Karpas-422 (cell line): ENCODE results near the gene SSTR5. TPM values are rescaled to one million over a fixed set of nuclear protein-coding genes. Genes with fewer than 3 reads are reported as not detected.

ENCODE experiments used
- DNase-seq: peaks from one replicate; pipeline ENCODE4 v3.0.0-alpha.2; 2015
- H2AFZ ChIP-seq: fragments of 200-600 bp; sonication (generic); 2 replicates; pipeline ENCODE4 v1.6.1; 2014; ENCODE audit warnings: antibody characterized with exemption, low read length, mixed read lengths
- H3K27ac ChIP-seq: fragments of 200-600 bp; sonication (generic); 2 replicates; pipeline ENCODE4 v1.5.1; 2014; ENCODE audit warnings: mild to moderate bottlenecking, low read length, moderate library complexity
- H3K27me3 ChIP-seq: fragments of 200-600 bp; sonication (generic); 2 replicates; pipeline ENCODE4 v1.6.1; 2014; ENCODE audit warnings: low read length, mixed read lengths
- H3K36me3 ChIP-seq: fragments of 200-600 bp; sonication (generic); 2 replicates; pipeline ENCODE4 v1.6.1; 2014; ENCODE audit warnings: low read length, mixed read lengths; ENCODE audit not compliant: insufficient read depth
- H3K4me1 ChIP-seq: fragments of 200-600 bp; sonication (generic); 2 replicates; pipeline ENCODE4 v1.6.1; 2014; ENCODE audit warnings: mild to moderate bottlenecking, low read length, mixed read lengths
- H3K4me2 ChIP-seq: fragments of 200-600 bp; sonication (generic); 2 replicates; pipeline ENCODE4 v1.6.1; 2014; ENCODE audit warnings: low read length, low read depth, mild to moderate bottlenecking; ENCODE audit not compliant: poor library complexity, severe bottlenecking
- H3K4me3 ChIP-seq: fragments of 200-600 bp; sonication (generic); 2 replicates; pipeline ENCODE4 v1.5.1; 2014; ENCODE audit warnings: mild to moderate bottlenecking, antibody characterized with exemption, low read length, mixed read lengths
- H3K79me2 ChIP-seq: fragments of 200-600 bp; sonication (generic); 2 replicates; pipeline ENCODE4 v1.6.1; 2014; ENCODE audit warnings: mild to moderate bottlenecking, low read length, mixed read lengths
- H3K9ac ChIP-seq: fragments of 200-600 bp; sonication (generic); 2 replicates; pipeline ENCODE4 v1.6.0; 2014; ENCODE audit warnings: low read length
- H3K9me2 ChIP-seq: fragments of 200-600 bp; sonication (generic), shearing (Covaris generic); replicated peaks from 2 replicates; pipeline ENCODE4 v1.6.0; 2014; ENCODE audit warnings: mild to moderate bottlenecking, low read length, moderate library complexity; ENCODE audit not compliant: insufficient read depth
- H3K9me3 ChIP-seq: fragments of 300-700, 200-600 bp; sonication (generic); 2 replicates; pipeline ENCODE4 v1.6.1; 2014; ENCODE audit warnings: low read length, mixed read lengths
- H4K20me1 ChIP-seq: fragments of 200-600 bp; sonication (generic); 2 replicates; pipeline ENCODE4 v1.6.1; 2014; ENCODE audit warnings: mild to moderate bottlenecking, antibody characterized with exemption, low read length, low read depth; ENCODE audit not compliant: insufficient read depth
- total RNA-seq: library from RNA; depleted of rRNA; stranded (reverse); fragments of >200 nt; shearing (Covaris generic); gene quantifications from 2 replicates; pipeline ENCODE4 v1.2.3, GENCODE V29; 2014; ENCODE audit warnings: low replicate concordance

SSTR5 gene
- total RNA-seq, 1 experiment from 2014 or later = not detected

DNA sequence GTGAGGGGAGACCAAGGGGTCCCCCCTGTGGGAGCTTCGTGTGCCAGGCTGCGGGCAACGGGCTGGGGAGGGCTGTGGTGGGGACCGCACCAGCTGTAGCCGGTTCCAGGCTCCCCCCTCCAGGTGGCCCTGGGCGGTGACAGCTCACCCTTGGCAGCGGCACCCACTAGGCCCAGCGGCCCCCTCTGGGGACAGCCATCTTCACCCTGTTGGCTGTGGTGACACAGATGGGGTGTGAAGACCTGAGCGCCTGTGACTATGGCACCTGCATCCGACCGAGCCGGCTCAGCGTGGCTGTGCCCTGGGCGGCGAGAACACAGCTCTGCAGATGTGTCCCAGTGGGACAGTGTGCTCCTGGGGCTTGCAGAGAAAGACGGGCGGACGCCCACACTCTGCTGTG lies 24.6 kb downstream of the SSTR5 start:
- Histone ChIP-seq H3K79me2 (no peaks in the 10 kb centered on the region), H4K20me1 (peaks cover 8% of the 10 kb centered on the region; the same call in 1 of the 2 replicates), H3K9me3 (no peaks in the 10 kb centered on the region), H3K4me1 (peaks cover 3% of the 10 kb centered on the region; the same call in 1 of the 2 replicates), H3K27ac (no peak overlapping the region), H3K27me3 (no peaks in the 10 kb centered on the region), H3K4me3 (no peak overlapping the region), H3K36me3 (no peaks in the 10 kb centered on the region), H3K9ac (no peak overlapping the region), H2AFZ (no peak overlapping the region), H3K4me2 (no peak overlapping the region), H3K9me2 (no peaks in the 10 kb centered on the region)
- peak; percentile 78 for DNase-seq

DNA sequence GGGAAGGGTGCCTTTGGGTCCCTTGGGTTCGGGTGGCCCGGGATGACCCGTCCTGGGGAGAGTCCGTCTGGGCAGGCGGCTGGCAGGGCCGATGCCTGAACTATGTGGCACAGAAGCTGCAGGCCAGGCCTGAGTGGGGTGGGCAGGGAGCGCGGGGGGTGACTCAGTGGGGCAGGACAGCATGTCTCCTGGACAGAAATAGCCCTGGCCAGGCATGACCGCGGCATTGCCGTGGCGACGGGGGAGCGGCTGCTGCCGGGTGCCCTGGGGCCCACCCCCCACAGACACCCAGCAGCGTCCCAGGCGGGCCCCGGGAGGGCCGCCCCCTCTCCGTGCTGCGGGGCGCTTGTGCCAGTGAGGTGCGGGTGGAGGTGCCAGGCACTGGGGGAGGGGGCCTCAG lies 25.3 kb downstream of the SSTR5 start:
- Histone ChIP-seq H3K36me3 (no peaks in the 10 kb centered on the region), H3K27ac (no peak overlapping the region), H3K4me2 (no peak overlapping the region), H4K20me1 (peaks cover 8% of the 10 kb centered on the region; the same call in 1 of the 2 replicates), H3K9me3 (no peaks in the 10 kb centered on the region), H3K27me3 (no peaks in the 10 kb centered on the region), H3K79me2 (no peaks in the 10 kb centered on the region), H3K9ac (no peak overlapping the region), H3K4me3 (no peak overlapping the region), H2AFZ (no peak overlapping the region), H3K9me2 (no peaks in the 10 kb centered on the region), H3K4me1 (peaks cover 3% of the 10 kb centered on the region; the same call in 1 of the 2 replicates)
- DNase-seq = no peak

DNA sequence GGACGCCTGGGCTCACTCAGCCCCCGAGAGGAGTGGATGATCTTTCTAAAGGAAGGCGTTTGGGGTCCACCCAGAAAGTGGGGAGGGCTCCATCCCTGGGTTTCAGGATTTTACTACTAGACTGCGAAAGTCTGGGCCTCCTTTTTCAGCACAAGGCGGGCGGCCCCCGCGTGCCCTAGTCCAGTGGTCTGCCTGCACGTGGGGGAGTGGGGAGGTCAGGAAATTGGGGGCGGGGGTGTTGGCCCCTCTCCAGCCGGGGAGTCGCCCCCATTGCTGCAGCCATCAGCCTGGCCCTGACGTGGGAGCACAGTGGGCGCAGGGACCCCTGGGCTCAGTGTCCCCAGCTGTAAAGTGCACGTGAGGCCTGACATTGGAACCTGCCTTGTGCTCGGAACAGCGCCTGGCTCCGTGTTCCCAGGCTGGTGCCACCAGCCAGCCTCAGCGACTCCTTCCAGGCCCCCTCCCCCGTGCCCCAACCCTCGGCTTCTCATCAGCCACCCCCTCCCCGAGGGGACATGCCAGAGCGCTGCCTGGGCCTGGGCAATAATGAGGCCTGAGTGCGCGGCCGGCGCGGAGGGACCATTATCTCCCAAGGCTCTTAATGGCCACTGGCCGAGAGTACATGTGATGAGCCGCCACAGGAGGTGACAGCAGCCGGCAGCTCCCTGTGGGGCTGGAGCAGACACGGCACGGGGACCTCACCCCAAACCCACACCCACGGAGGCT lies 25.9 kb downstream of the SSTR5 start:
- Histone ChIP-seq H3K4me2 (no peak overlapping the region), H3K79me2 (no peaks in the 10 kb centered on the region), H3K9me3 (no peaks in the 10 kb centered on the region), H3K27me3 (no peaks in the 10 kb centered on the region), H3K9me2 (no peaks in the 10 kb centered on the region), H4K20me1 (peaks cover 13% of the 10 kb centered on the region; the same call in 1 of the 2 replicates), H3K4me1 (peaks cover 3% of the 10 kb centered on the region; the same call in 1 of the 2 replicates), H3K27ac (no peak overlapping the region), H3K4me3 (no peak overlapping the region), H2AFZ (no peak overlapping the region), H3K9ac (no peak overlapping the region), H3K36me3 (no peaks in the 10 kb centered on the region)
- no peak for DNase-seq

DNA sequence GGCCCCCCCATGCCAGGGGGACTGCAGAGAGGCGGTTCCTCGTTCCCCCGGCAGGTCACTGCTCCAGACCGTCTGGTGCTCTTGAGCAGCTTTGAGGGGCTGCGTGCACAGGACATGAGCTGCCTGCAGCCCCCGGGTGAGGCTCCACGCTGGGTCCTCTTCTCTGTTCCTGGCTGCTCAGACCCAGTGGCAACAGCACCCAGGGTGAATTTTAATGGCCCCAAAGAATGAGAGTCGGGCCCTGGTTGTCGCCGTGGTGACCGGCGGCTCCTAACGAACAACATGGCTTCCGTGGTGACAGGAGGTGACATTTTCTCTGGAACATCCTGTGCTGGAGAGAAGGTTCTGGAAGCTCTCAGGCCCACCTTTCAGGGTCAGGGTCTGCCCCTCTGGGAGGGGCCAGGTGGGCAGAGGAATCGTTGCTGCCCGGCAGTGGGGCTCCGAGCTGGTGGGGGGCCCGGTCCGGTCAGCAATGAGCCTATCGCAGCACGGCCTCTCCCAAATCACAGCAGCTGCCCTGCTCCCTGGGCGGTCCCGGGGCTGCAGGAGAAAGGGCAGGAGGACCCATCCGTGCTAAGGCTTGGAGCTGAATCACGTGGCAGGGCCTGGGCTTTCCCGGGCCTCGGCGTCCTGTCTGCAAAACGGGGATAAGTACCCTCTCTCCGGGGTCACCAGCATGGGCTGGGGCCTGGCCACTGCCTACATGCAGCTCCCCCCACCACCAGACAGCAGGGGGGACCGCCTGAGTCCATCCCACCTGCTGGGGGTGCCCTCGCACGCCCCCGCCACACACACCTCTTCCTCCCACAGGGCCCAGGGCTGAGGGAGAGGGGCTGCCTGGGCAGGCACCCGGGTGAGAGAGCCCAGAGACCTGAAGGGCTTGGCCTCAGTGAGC lies 26.9 kb downstream of the SSTR5 start:
- Histone ChIP-seq H3K36me3 (no peaks in the 10 kb centered on the region), H3K27me3 (no peaks in the 10 kb centered on the region), H3K79me2 (no peaks in the 10 kb centered on the region), H3K27ac (no peak overlapping the region), H2AFZ (no peak overlapping the region), H3K9me3 (no peaks in the 10 kb centered on the region), H3K4me3 (no peak overlapping the region), H3K4me2 (no peak overlapping the region), H3K9ac (no peak overlapping the region), H3K4me1 (peaks cover 3% of the 10 kb centered on the region; the same call in 1 of the 2 replicates), H4K20me1 (peaks cover 15% of the 10 kb centered on the region; the same call in 1 of the 2 replicates), H3K9me2 (no peaks in the 10 kb centered on the region)
- no peak for DNase-seq

DNA sequence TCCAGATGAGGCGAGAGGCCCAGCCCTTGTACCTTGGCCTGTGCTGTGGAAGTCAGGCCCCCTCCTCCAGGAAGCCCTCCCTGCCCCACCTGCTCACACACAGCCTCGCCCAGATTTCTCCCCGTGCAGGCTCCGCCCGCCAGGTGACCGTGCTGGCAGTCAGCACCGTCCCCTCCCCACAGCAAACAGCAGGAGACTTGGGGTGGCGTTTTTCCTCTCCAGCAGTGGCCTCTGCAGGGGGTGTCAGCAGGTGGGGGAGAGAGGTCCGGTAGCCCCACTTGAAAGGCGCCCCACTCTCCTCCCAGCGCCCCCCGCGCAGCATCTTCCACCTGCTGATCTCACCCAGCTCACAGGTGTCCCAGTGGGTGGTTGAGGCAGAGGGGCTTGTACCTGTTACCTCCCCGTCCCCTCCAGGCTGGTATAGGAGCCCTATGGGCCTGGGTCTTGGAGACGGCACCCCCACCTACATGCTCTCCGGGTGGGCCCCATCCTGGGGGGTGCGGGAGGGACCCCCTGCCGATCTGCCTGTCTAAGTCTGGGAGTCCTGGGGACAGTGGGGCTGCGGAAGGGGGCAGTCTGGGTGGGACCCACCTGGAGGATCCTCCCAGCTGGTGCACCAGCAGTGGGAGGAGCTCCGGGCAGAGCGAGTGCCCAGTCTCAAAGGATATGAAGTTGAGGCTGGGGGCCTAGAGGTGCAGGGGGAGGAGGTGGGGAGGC lies 27.7 kb downstream of the SSTR5 start:
- H3K9me3 ChIP-seq = no peaks in the 10 kb centered on the region

DNA sequence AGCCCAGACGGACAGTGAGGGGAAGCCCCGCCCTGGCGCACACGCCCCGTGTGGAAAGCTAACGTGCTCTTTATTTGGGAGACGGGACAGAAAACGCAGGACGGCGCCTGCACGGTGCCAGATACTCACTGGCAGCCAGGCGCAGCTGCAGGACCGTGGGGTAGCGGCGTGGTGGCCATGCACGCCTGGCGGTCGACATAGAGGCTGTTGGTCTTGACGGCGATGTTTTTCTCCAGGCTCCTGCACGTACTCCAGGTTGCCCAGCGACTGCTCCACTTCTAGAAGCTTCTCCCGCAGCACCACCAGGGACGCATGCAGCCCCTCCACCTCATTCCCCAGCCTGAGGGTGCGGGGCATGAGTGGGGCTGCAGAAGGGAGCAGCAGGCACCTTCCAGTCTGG lies 28.6 kb downstream of the SSTR5 start:
- no peak overlapping the region for H3K9ac ChIP-seq
- no peak overlapping the region for H3K27ac ChIP-seq
- no peak overlapping the region for H3K4me2 ChIP-seq
- H3K9me3 ChIP-seq = no peaks in the 10 kb centered on the region
- no peak overlapping the region for H3K4me3 ChIP-seq
- no peak for DNase-seq
- no peak overlapping the region for H2AFZ ChIP-seq
- H3K79me2 ChIP-seq = no peaks in the 10 kb centered on the region
- peaks cover 3% of the 10 kb centered on the region; the same call in 1 of the 2 replicates for H3K4me1 ChIP-seq
- no peaks in the 10 kb centered on the region for H3K27me3 ChIP-seq
- H3K9me2 ChIP-seq = no peaks in the 10 kb centered on the region
- H4K20me1 ChIP-seq = peaks cover 18% of the 10 kb centered on the region; the same call in 1 of the 2 replicates
- H3K36me3 ChIP-seq = no peaks in the 10 kb centered on the region

More for the DNA sequence above, 27.7 kb downstream of the SSTR5 start:
- Histone ChIP-seq H3K27ac (no peak overlapping the region), H3K27me3 (no peaks in the 10 kb centered on the region), H3K9me2 (no peaks in the 10 kb centered on the region), H3K4me3 (no peak overlapping the region), H4K20me1 (peaks cover 18% of the 10 kb centered on the region; the same call in 1 of the 2 replicates), H2AFZ (no peak overlapping the region), H3K36me3 (no peaks in the 10 kb centered on the region), H3K79me2 (no peaks in the 10 kb centered on the region), H3K4me1 (peaks cover 3% of the 10 kb centered on the region; the same call in 1 of the 2 replicates), H3K4me2 (no peak overlapping the region), H3K9ac (no peak overlapping the region)
- DNase-seq = no peak

DNA sequence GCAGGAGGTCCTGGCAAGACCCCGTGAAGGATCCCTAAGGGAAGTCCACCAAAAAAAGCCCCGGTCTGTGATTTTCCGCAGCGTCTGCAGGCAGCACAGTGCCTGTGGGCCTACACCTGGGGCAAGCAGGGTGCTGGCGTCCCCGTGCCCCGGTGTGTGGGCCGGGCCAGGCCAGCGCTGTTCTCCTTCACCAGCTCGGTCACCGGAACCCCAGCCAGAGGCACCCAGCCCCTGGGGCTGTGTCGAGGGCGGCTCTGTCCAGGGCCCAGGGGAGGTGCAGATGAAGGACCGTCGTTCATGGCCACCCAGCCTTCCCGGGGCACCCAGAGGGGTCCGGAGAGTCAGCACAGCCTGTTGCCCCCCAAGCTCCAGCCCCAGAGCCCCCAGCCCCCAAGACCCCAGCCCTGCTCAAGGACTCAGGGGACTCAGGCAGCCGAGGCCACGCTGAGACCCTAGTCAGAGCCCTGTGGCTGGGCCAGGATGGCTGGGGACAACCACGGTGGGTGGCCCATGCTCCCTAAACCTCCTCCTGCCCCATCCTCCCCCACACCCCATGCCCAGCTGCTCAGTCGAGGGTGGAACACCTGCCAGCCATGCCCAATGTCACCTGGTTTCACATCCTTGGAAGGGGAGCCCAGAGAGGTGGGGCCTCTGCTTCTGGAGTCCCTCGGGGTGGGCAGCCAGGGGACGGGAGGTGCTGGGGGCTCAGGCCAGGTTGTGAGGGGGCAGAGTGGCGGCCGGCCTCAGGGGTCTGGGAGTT lies 29.2 kb downstream of the SSTR5 start:
- Histone ChIP-seq H3K79me2 (no peaks in the 10 kb centered on the region), H3K4me1 (peaks cover 3% of the 10 kb centered on the region; the same call in 1 of the 2 replicates), H3K9ac (no peak overlapping the region), H3K27ac (no peak overlapping the region), H3K9me2 (no peaks in the 10 kb centered on the region), H3K4me3 (no peak overlapping the region), H3K27me3 (no peaks in the 10 kb centered on the region), H3K36me3 (no peaks in the 10 kb centered on the region), H3K4me2 (no peak overlapping the region), H4K20me1 (peaks cover 18% of the 10 kb centered on the region; the same call in 1 of the 2 replicates), H3K9me3 (no peaks in the 10 kb centered on the region), H2AFZ (no peak overlapping the region)
- no peak for DNase-seq
